NCI-H2196 treated with DMSO at 0.1 percent for 48 hours (cell line): ENCODE results near the gene KRT6A.

Source experiments
- DNase-seq: peaks from one replicate; lab custom pipeline; 2025; ENCODE audit not compliant: unreplicated experiment; lab: John Stamatoyannopoulos, UW

KRT6A gene

DNA sequence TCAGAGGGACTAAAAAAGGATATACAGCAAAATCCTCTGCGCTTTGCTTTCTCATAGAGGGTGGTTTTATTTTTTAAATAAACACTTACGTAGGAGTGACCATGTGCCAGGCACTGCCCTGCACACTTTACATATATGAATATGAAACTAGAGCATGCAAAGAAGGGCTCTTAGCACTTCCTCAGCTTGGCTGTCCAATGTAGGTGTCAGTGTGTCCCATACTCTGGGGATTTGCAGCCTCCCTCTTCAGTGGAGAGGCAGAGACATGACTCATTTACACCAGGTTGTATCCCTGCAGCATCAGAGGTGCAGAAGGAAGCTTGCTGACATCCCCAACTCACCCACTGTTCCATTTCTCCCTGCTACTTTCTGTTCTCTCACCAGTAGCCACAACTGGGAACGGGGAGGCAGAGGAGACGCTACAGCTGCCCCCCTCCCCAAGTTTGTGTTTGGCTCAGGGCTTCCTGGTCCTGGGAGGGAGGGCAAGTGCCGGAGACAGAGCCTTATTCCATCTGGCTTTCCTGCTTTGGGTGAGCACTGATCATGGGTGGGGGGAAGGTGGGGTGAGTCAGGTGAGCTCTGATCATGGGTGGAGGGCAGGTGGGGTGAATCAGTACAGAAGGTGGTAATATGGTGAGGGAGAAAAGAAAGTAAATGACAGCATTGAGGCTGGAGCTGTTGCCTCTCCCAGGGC lies 32.0 kb upstream of the KRT6A start:
- no peak for DNase-seq

DNA sequence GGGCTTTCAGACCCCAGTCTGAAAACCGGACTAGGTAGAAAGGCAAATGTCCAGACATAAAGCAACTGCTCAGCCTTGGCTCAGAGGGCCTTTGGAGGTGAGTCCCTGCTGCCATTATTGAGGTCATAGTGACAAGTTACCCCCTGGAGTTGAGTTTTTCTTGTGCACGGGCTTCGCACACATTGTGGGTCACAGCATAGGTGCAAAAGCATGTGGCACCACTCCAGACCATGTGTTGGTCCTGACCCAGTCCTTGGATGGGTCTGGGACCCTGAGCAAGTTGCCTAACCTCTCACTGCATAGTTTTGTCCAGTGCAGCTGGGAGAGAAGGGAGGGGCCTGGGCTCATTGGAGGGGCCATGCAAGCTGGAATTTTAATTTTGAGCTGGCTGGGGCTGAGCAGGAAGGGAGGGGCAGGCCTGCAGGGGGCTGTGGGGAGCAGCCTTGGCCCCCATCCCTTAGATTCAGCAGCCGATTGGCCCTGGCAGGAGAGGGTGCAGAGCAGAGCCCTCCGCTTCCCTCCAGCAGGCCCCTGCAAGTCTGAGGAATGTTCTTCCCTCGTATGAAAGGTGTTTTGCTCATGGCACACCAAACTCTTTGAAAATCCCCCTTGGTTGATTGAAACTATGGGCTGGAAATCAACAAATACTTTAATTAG lies 31.3 kb upstream of the KRT6A start:
- no peak for DNase-seq

DNA sequence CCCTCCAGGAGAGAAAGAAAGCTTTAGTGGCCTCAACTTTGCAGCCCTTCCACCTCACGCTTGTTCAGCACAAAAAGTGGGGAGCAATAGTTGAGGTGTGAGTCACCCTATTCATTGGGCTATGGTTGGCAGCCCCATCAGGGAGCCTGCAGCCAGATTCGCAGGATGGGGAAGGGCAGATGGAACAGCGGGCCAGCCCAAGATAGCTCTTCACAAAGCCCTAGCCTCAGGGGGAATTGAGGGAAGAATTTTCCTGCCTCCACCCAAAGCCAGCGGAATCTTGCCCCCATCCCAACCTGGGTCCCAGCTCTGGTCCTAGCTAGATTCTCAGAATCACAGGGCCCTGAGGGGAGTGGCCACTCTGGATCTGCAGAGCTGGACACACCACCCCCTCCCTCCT lies 30.8 kb upstream of the KRT6A start:
- DNase-seq = no peak

DNA sequence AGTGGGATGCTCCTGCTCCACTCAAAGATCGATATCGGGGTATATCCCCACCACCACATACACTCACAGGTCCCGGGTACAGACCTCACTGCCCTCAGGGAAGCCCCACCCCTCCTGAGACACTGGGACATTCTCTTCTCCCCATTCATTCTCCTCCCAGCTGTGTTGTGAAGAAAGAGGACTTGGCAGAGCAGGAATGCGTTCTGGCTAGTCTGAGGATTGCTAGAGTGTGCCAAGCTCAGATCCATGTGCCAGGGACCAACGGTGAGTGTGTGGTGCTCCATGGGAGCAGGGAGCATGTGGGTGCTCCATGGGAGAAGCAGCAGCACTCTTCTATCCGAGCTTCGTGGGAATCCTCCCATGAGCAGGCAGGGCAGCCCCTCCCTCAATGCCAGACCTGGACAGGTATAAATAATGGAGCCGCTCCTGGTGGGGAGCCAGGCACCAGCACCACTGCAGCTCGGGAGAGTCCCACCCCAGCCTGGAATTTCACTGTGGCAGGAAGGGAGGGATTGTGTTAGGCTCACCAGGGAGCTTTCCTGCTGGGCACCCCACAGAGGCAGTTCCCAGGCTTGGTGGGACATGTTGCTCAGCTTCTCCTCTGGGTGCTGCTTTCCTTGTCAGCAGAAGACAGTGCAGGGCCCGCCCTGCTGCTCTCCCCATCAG lies 29.4 kb upstream of the KRT6A start:
- no peak for DNase-seq

DNA sequence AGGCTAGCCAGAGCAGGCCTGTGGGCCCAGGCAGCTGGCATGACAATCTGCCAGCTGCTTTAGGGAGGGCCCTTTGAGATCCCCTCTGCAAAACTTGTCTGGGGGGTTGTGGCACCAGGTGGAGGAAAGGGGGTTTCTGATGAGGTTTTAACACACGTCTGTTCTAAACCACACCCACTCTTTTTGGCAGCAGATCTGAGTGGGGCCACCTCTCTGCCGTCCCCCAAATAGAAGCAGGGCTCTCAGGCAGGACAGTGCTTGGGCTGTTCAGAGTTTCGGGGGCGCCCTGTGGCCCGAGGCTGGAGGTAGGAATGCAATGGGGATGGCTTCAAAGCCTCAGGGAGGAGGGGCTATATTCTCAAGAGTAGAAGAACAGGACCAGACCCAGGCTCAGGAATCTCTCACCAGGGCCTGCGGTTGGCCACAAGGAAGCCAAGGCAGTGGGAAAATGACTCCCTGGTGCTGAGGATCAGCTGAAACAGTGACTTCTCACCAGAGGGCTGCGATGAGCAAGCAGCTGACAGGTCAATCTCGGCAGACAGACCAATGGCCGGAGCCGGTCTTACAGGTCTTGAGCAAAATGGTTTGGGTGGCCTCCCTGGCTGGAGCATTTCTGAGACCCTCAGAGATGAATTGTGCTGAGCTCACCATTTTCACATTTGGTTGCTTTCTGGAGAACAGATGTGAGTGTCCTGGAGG lies 28.7 kb upstream of the KRT6A start:
- no peak for DNase-seq

DNA sequence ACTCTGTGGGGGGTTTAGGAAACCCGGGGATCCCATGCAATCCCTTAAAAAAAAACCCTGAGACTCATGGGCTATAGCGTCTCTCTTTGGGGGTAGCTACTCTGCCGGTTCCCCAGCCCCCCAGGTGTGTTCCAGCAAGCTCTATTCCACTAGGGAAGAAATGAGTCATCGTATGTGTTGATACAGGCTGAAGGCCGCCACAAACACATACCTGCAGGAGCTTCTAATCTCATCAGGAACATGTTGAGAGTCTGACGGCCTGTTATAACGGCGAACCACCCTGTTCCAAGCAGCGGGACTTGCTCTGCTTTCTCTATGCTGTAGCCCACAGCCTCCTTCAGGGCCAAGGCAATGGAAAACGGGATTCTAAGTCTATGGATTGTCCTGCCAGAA lies 28.1 kb upstream of the KRT6A start:
- DNase-seq = no peak

DNA sequence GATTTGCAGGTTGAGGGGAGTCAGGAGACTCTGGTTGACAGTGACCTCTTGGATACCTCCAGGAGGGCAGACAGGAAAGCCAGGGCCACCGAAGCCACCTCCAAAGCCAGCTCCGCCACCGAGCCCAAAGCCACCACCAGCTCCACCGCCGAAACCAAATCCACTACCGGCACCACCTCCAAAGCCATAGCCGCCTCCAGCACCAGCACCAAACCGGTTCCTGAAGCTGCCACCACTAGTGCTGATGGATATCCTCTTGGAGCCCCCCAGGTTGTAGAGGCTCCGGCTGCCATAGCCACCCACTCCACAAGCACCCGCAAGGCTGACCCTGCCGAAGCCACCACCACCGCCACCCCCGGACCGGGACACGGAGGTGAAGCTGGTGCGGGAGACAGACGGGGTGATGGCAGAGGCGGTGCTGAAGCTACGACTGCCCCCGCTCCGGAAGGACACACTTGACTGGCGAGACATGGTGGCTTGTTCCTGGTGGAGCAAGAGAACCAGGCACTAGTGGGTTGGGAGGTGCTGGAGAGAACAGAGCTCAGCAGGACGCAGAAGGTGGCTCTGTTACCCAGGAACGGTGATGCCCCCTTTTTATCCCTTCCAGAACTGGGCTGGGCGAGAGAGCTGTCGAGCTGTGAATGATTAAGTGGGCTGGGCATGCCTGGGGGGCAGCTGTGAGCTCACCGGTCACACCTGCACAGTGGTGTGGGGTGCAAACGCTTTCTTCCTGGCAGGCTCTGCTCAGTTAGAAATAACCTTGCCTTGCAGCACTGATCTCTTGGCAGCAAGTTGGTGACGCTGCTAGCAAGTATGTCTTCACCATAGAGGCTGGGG lies 27.0 kb upstream of the KRT6A start, which contains the start of gene KRT5:
Gene KRT5 (minus strand): TSS at position 569 of the 837 bp plus-strand sequence. CDS start 98 bp downstream, at position 471.
- no peak for DNase-seq

DNA sequence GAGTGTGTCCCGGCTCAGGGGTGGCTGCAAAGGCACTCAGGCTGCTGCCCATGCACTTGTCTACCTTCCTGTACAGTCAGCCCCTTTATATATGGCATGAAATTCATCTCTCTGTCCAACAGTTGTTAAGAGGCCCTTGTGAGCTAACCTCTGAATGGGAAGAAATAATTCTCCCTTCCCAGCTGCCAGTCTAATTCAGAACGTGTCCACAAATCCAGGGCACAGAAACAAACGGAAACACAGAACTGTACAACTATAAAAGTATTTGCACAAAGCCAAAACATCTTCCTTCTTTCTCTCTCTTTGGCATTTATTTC lies 26.3 kb upstream of the KRT6A start:
- DNase-seq = no peak

DNA sequence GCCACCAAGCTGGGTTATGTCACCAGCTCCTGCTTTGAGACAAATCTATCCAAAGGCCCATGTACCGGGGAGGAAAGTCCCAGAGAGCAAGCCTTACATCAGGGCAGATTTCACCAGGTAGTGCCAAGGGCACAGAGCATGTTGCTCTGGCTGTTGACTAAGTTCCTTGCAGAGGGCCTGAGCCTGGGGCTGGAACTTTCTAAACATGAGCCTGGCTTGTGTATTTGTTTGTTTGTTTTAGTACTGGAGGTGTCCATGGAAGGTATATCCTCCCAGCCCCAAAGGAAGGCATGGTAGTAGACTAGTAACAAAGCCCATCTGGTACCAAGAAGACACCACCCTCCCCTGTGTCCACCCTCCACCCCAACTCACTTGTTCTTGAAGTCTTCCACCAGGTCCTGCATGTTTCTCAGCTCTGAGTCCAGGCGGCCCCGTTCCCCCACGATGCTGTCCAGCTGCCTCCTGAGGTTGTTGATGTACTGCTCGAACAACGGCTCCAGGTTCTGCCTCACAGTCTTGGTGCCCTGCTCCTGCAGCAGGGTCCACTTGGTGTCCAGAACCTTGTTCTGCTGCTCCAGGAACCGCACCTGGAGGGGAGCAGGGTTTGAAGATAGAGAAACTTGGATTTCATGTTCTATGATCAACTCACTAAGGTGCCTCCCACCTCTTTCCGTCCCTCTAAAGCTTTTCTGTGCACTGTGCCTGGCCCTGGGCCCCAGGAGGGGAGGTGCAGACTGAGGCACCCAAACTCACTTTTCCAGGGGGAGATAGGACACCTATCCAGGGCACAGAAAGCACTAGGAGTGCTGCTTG lies 25.7 kb upstream of the KRT6A start:
- DNase-seq = no peak

DNA sequence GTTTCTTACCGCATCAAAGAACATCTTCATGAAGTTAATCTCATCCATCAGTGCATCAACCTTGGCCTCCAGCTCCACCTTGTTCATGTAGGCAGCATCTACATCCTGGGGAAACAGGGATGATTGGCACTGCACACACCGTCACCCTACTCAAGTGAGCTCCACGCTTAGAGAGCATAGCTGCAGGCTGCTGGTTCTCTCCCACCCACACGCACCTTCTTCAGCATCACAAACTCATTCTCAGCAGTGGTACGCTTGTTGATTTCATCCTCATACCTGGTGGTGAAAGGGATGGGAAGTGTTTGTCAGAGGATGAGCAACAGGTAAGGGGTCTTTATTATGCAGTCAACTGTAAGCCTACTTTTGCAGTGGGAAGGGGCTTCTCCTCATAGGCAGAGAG lies 24.8 kb upstream of the KRT6A start:
- DNase-seq = no peak

DNA sequence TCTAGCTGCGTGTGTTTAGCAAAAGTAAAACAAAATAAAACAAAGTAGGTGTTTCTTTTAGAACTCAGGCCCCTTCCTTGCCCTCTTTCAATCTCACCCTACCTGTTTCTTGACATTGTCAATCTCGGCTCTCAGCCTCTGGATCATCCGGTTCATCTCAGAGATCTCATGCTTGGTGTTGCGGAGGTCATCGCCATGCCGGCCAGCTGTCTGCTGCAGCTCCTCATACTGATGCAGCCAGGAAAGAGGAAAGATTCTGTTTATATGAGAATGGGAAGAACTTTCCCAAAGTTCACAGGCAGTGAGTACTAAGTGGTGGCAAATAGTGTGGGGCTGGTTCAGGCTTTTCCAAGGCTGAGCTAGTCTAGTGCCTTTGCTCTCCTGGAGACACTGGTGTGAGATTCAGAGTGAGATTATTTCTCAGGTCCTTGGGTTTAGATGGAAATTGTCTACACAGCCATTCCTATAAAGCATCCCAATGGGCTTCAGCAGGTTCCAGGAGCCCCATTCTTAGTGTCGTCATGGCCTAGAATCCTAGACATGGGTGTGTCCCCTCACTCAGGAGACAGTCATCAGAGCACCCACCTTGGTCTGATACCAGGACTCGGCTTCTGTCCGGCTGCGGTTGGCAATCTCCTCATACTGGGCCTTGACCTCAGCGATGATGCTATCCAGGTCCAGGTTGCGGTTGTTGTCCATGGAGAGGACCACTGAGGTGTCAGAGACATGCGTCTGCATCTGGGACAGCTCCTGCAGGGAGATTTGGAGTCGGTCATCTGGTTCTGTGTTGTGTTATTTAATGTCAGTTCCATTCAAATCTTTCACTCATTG lies 24.2 kb upstream of the KRT6A start:
- no peak for DNase-seq

DNA sequence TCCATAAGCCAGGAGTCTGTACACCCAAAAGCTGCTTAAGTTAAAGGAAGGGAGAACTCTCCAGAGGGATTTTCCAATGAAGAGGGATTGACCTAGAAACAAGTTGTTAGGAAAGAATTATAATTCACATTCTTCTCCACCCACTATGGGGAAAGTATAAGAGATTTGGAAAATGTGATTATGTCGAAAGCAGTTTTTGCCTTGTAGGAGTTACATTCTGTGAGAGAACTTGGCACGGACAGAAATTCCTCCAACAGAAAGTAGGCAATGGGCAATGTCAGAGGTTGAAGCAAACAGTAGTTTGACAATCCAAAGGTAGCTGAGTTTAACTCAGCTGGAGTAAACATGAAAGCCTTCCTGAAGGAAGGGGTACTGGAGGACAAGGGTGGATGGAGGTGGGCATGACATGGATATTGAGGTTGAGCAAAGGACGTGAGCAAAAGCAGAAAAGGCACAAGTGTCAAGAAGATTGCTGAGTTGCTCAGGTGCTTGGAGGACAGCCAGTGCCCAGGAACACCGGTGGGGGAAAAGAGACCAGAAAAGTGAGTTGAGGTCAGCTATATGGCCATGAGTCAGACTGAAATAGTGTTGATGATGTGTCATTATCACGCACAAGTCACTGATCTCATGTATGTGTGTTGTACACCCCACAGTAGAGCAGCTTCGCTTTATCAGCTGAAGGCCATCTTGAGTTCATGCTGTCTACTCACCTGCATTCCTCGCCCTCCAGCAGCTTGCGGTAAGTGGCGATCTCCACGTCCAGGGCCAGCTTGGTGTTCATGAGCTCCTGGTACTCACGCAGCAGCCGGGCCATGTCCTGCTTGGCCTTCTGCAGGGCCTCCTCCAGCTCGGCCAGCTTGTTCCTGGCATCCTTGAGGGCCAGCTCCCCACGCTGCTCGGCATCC lies 23.1 kb upstream of the KRT6A start:
- no peak for DNase-seq

DNA sequence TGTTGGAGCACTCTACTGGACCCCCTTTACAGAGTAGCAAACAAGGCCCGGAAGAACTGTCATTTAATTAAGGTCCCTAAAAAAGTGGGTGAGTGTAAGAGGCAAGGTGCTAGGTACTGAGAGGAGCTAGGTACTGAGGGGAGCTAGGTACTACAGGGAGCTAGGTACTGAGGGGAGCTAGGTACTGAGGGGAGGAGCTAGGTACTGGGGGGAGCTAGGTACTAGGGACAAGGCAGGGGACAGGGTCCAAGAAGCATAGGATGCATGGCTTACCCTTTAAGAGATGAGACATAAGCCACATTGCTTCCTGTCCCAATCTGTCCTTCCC lies 22.2 kb upstream of the KRT6A start:
- no peak for DNase-seq

DNA sequence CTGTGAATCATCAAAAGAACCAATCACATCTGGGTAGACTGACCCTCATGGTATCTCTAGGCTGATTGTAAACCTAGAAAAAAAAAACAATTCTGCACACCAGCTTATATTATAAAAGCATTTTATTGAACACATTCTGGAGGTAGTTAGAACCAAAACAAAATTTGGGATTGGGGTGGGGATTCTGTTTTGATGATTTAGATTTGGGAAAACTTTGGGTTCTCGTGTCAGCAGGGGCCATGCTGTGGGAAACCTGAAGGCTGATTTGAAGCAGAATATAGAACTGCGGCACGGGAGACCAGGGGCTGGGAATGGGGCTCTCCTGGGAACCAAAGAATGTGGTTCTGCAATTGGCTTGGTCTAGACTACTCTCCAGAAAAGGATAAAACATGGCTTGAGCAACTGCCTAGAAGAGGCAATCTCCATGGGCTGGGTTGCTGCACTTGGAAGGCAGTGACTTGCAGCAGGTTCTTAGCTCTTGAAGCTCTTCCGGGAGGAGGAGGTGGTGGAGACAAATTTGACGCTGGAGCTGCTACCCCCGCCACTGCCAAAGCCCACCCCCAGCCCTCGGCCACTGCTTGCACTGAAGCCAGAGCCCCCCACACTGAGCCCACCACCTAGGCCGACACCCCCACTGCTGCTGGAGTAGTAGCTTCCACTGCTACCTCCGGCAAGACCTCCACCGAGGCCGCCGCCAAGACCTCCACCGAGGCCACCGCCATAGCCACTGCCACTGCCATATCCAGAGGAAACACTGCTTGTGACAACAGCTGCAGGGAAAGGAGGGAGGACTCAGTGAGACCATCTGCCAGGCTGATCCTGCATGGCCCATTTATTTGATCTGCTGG lies 21.6 kb upstream of the KRT6A start:
- no peak for DNase-seq

DNA sequence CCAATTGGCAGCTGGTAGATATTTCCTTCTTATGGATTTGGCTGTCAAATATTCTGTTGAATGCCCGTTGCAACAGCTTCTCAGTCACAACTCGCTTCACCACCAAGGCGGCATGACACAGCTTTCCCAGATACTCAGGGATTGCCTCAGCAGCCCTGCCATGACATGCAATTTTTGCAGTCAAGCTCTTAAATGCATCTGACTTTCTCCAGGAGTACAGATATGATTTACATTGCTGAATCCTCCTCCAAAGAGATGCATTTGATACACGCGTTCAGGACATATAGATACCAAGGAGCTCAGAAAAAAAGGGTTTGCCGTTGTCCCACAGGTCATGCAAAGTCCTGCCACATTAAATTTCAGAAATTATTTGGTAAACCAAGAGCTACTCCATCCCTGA lies 20.7 kb upstream of the KRT6A start:
- no peak for DNase-seq

DNA sequence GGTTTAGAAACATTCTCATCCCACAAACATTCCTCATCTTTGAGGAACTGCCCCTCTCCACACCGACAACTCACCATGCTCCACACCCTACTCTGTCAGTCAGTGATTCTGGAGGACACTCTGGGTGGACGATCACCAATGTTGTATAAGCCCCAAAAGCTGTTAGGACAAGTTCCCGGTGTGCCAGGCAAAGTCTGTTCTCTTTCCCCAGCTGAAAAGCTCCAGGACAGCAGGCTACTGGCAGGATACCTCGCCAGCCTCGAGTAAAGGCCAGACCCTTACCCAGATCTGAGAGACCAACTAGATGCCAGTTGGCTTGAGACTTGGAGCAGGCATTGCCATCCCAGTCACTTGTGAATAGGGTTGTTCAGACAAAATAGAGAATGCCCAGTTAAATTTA lies 15.2 kb upstream of the KRT6A start:
- no peak for DNase-seq

DNA sequence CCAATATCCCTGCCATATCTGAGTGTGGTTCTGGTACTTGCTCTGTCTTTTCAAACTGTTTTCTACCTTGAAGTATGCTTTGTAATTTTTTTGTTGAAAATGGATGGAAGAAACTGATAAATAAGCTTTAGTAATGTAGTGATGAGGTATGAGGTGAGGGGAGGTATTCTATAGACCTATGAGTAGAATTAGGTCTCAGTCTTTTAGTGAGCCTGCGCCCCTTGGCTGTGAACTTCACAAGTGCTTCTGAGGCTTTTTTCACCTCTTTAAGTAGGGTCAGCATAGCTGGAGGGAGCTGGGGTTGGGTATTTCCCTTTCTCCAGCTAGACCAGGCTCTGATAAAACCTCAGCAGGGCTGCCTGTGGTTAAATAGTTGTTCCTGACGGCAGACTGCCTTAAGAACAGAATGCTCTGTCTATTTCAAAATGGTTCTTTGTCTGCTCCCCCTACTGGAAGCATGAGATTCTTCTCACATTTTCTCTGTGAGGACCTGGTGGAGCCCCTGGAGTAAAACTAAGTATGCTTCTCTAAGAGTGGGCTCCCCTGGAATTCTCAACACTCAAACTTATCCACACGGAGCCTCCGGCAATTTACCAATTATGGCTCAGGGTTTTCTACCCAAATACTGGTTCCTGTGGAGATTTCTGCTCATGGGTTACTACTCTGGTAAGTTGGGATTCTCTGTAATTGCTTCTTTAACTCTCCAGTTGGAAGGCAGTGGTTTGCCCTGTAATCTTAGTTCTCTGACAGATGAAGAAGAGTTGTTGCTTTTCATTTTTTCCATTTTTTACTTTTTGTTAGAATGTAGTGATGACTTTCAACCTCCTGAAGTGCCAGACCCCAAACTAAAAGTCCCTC lies 14.0 kb upstream of the KRT6A start:
- no peak for DNase-seq
